Naive B cell (primary cell): ENCODE measurements around the gene CCT6A. TPM values are rescaled to one million over a fixed set of nuclear protein-coding genes. Genes with fewer than 3 reads are reported as not detected.

Source experiments
- polyA plus RNA-seq, 6 donors: library from polyadenylated mRNA; unstranded; fragments of 300-500 nt; fragmentation: Illumina TruSeq; gene quantifications; one replicate each; pipeline ENCODE4 v1.2.3, GENCODE V29; 2021; ENCODE audit warnings: low read depth in 6 of 6

Gene CCT6A
- polyA plus RNA-seq, 6 donors from 2014 or later: 56.1 to 102 (median 83.4) TPM

Other genes starting within 250 kb of the CCT6A start
- not detected for gene SEPTIN14, start 189.0 kb upstream of the CCT6A start, polyA plus RNA-seq
- gene ZNF713, start 164.3 kb upstream of the CCT6A start, polyA plus RNA-seq: 1 to 10 TPM in 3 of 6 donors, under 1 TPM in 2, not detected in 1; 0.58 to 7.6 (median 2.2) TPM
- 10 to 100 TPM; 10.0 to 18.1 (median 17.5) TPM for gene MRPS17, start 99.9 kb upstream of the CCT6A start, polyA plus RNA-seq
- 100 to 1,000 TPM in 1 of 6 donors, 10 to 100 TPM in 5; 47.8 to 137 (median 57.2) TPM for gene NIPSNAP2, start 87.2 kb upstream of the CCT6A start, polyA plus RNA-seq
- 1 to 10 TPM in 5 of 6 donors, not detected in 1; 4.9 to 6.1 (median 5.8) TPM for gene PSPH, start 321 bp upstream of the CCT6A start, polyA plus RNA-seq
- gene SUMF2, start 12.5 kb downstream of the CCT6A start, polyA plus RNA-seq: 100 to 1,000 TPM in 4 of 6 donors, 10 to 100 TPM in 2; 48.2 to 143 (median 132) TPM
- gene PHKG1, start 41.2 kb downstream of the CCT6A start, polyA plus RNA-seq: under 1 TPM in 5 of 6 donors, not detected in 1; 0.15 to 0.63 (median 0.41) TPM
- gene CHCHD2, start 54.7 kb downstream of the CCT6A start, polyA plus RNA-seq: 100 to 1,000 TPM; 457 to 617 (median 493) TPM
- gene NUPR2, start 64.7 kb downstream of the CCT6A start, polyA plus RNA-seq: not detected